ENCODE measurements around the gene GARIN5A.

Gene GARIN5A

DNA sequence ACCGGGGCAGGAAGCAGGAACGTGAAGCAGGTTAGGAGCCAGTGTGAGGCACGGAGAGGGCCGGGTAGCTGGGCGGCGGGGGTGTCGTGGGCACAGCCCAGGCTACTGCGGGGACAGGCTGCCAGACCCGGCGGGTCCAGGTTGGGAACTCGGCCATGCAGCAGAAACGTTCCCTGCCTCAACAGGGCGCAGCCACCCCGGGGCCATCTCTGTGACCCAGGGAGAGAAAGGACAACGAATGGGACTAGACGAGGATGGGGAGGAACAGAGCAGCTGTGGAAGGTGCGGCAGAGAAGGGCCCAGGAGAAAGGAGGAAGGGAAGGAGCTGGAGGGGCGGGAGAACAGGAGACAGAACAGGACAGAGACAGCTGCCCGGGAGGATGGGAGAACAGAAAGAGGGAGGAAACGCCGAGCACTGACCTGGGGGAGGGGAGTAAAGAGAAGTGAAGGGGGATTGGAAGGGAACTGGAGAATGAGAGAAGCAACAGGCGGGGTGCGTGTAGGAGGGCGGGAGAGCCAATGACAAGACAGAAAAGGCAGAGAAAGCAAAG lies 12.9 kb upstream of the GARIN5A start:
- in situ Hi-C loops (cut with MboI; ENCODE audit: low sequenced_read_pairs) = no loop called here

DNA sequence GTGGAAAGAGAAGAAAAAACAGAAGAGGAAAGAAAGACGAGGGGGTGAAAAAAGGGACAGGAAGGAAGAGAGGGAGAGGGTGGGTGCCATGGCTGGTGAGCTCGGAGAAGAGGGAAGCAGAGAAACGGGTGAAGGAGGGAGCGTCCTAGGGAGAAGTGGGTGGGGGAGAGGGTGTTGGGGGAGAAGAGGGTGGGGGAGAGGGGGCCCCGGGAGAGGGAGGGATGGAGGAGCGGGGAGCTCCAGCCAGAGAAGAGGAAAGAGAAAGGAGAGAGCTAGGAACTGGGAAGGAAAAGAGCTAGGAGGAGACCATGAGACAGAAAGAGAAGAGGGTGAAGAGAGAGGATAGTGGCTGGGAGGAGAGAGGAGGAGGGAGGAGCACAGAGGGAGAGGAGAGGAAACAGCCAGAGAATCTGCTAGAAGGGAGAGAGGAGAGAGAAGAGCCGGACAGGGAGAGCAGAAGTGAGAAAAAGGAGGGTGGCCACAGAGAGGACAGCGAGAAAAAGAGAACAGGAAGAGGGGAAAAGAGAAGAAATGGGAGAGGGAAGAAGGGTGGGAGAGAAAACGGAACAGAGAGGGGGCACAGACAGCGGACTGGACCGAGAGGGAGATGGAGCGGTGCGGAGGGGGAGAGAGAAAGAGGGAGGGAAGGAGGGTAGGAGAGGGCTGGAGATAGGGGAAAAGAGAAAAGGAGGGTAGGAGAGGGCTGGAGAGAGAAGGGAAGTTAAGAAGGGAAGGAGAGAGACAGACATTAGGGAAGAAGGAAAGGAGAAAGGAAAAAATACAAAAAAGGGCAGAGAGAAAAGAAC lies 11.9 kb upstream of the GARIN5A start:
- in situ Hi-C loops (cut with MboI; ENCODE audit: low sequenced_read_pairs) = no loop called here

- in situ Hi-C loops (cut with MboI; ENCODE audit: low sequenced_read_pairs) = no loop called here
Measured at GRCh38 chr19:50486823-50487515, 10.3 kb upstream of the GARIN5A start.

- in situ Hi-C loops (cut with MboI; ENCODE audit: low sequenced_read_pairs) = no loop called here
Measured at GRCh38 chr19:50485284-50485955, 8.8 kb upstream of the GARIN5A start.

GRCh38 chr19:50482916-50483315 lies 6.3 kb upstream of the GARIN5A start:
- in situ Hi-C loops (cut with MboI; ENCODE audit: low sequenced_read_pairs) = no loop called here

- in situ Hi-C loops (cut with MboI; ENCODE audit: low sequenced_read_pairs) = no loop called here
Measured at GRCh38 chr19:50482271-50482855, 5.7 kb upstream of the GARIN5A start.

GRCh38 chr19:50481351-50482149 lies 4.9 kb upstream of the GARIN5A start:
- in situ Hi-C loops (cut with MboI; ENCODE audit: low sequenced_read_pairs) = no loop called here

- in situ Hi-C loops (cut with MboI; ENCODE audit: low sequenced_read_pairs) = no loop called here
Measured at GRCh38 chr19:50480281-50481111, 3.8 kb upstream of the GARIN5A start.

GRCh38 chr19:50479761-50480251 lies 3.2 kb upstream of the GARIN5A start:
- in situ Hi-C loops (cut with MboI; ENCODE audit: low sequenced_read_pairs) = loop anchor here (10.0 kb wide), 1 partner anchor 115 kb away; the partner anchor contains the start of gene NAPSA

DNA sequence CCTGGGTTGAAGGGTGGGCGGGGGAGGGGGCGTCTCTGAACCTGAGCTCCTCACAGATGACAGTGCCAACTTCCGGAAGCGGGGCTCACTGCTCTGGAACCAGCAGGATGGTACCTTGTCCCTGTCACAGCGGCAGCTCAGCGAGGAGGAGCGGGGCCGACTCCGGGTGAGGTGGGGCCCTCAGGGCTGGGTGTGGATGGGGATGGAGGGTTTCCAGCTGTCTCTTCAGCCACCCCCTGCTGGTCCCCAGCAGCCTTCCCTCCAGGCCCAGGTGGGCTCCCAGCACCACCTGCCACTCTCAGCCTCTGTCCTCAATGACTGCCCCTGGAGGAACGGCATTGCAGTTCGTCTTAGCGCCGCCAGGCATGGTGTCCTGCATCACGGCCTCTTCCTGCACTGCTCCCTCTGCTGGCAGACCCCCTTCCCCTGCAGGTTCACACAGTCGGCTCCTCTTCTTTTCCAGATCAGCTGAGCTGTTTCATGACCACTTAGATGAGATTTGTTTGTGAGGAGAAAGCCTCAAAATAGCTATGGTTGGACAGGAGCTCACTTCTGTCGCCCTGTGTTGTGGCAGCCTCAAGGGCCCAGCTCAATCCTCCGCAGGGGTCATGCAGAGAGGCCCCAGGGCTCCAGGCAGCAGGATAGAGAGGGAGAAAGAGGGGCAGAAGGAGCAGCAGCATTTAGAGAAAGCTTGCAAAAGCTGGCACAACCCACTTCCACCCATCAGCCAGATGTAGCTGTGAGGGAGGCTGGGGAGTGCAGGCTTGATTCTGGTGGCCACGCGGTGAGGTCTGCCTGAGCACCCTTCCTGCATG lies 2.5 kb upstream of the GARIN5A start:
- in situ Hi-C loops (cut with MboI; ENCODE audit: low sequenced_read_pairs) = loop anchor here (10.0 kb wide), 1 partner anchor 114 kb away; the partner anchor contains the start of gene NAPSA

DNA sequence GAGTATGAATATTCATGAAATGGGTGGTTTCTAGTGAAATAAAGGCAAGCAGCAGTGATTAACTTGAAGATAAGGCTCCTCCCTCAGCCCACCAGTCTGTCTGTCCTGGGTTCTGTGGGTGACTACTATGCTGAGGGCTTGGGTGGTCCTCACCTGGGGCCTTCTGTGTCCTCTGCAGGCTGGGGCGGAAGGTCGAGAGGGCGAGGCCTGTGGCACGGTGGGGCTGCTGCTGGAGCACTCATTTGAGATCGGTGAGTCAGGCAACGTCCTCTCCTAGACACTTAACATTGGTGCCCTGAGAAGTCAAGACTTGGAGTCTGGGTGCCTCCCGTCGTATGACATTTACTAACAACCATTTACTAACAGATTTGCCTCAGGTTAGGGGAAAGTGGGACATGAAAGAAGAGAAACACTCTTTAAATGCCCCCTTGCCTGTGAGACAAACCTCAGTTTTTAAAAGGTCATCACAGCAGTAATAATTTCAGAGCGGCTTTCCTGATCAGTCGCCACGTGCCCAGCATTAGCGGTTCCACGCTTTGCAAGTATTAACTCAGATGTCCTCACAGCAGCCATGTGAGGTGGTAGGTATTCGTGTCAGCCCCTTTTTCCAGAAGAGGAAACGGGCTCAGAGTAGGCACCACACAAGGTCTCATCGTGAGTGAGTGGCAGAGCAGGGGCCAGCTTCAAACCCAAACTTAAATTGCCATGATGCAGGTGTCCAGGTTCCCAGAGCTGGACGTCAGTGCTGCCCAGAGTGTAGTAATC lies 1.3 kb upstream of the GARIN5A start:
- in situ Hi-C loops (cut with MboI; ENCODE audit: low sequenced_read_pairs) = loop anchor here (10.0 kb wide), 1 partner anchor 113 kb away; the partner anchor contains the start of gene NAPSA

DNA sequence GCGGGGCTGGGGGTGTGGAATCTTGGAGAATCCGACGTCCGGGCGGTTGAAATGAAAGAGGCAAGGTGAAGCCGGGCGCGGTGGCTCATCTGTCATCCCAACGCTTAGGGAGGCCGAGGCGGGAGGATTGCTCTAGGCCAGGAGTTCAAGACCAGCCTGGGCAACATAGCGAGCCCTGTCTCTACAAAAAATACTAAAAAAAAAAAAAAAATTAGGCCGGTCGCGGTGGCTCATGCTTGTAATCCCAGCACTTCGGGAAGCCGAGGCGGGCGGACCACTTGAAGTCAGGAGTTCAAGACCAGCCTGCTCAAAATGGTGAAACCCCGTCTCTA lies 225 bp upstream of the GARIN5A start:
- in situ Hi-C loops (cut with MboI; ENCODE audit: low sequenced_read_pairs) = loop anchor here (10.0 kb wide), 1 partner anchor 112 kb away; the partner anchor contains the start of gene NAPSA

- in situ Hi-C loops (cut with MboI; ENCODE audit: low sequenced_read_pairs) = loop anchor here (10.0 kb wide), 1 partner anchor 111 kb away; the partner anchor contains the start of gene NAPSA
Measured at GRCh38 chr19:50475736-50476223, 868 bp downstream of the GARIN5A start.

DNA sequence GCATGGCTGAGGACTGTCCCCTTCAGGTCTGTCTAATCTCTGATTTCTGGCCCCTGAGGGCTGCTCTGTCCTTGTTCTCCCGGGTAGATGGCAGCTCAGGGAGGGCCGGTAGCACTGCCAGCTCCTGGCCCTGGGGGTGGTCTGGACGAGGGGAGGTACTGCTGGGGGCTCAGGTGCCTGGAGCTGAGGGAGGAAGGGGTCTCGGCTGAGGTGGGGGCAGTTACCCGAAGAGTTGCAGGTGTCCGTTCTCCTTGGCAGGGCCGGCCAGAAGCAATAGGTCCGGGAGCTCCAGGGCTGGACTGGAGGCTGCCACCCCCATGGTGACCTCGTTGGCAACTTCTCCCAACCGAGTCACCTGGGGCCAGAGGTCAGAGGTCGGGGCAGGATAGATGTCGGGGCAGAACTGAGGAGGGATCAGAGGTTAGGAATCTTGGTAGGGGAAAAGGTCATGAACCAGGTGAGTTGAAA lies 1.5 kb downstream of the GARIN5A start:
- in situ Hi-C loops (cut with MboI; ENCODE audit: low sequenced_read_pairs) = loop anchor here (10.0 kb wide), 1 partner anchor 110 kb away; the partner anchor contains the start of gene NAPSA

DNA sequence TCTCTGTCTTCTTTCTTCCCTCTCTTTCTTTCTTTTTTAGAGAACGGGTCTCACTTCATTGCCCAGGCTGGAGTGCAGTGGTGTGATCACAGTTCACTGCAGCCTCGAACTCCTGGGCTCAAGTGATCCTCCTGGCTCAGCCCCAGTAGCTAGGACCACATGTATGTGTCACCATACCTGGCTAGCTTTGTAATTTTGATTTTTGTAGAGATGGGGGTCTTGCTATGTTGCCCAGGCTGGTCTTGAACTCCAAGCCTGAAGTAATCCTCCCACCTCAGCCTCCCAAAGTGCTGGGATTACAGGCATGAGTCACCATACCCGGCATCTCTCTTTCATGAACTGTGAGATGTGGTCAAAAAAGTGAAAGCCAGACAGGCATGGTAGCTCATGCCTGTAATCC lies 3.3 kb downstream of the GARIN5A start:
- in situ Hi-C loops (cut with MboI; ENCODE audit: low sequenced_read_pairs) = loop anchor here (10.0 kb wide), 1 partner anchor 109 kb away; the partner anchor contains the start of gene NAPSA

DNA sequence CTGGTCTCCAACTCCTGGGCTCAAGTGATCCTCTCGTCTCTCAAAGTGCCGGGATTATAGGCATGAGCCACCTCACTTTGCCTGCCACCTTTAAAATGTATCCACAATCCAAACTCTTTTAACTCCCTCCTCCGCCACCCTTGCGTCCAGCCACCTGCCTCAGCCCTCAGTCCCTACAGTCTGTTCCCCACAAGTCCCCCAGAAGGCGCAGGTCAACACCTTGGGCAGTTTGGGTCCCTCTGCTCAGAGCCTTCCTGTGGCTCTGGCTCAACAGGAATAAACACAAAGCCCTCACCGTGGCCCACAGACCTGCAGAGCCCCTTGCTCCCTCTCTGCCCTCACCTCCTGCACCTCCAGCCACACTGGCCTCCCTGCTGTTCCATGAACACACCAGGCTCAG lies 7.8 kb downstream of the GARIN5A start:
- in situ Hi-C loops (cut with MboI; ENCODE audit: low sequenced_read_pairs) = no loop called here

DNA sequence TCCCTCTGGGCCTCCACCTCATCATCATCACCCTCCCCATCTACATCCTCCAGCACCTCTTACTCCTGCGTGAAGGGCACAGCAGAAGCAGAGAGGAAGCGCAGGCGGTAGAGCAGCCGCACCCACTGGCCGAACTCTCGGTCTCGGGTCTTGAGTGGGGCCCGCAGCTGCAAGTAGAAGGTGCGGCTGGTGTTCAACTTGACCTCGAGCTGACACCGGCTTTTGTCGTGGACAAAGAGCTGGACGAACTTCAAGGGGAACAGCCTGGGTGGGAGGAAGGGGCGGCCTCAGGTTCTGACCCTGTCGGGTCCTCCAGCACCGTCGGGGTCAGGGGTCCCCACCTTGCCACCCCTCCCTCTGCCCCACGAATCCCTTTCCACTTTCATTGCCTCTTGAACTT lies 9.1 kb downstream of the GARIN5A start:
- in situ Hi-C loops (cut with MboI; ENCODE audit: low sequenced_read_pairs) = no loop called here
